ENCODE measurements around the gene IGHMBP2.

IGHMBP2 gene

GRCh38 chr11:68977781-68978625 is 74.3 kb downstream of the IGHMBP2 start:
- no peak for TF ChIP-seq CTCF (IDR thresholded peaks at IDR 0.05)
- Histone ChIP-seq H3K27me3 (peaks cover 48% of the 10 kb centered on the region), H3K27ac (no peak overlapping the region)

GRCh38 chr11:68978626-68978930 is 74.9 kb downstream of the IGHMBP2 start:
- TF ChIP-seq CTCF (IDR thresholded peaks at IDR 0.05), result no peak
- Histone ChIP-seq H3K4me3 (ENCODE audit: low read depth in 1 of 2, low read length in 1 of 2) (no peak overlapping the region), H3K27me3 (peaks cover 54% of the 10 kb centered on the region), H3K4me1 (ENCODE audit: control insufficient read depth in 1 of 2, insufficient read depth in 1 of 2, low read depth in 1 of 2, low read length in 1 of 2) (no peaks in the 10 kb centered on the region), H3K27ac (no peak overlapping the region), H3K9me3 (no peaks in the 10 kb centered on the region), H3K36me3 (no peaks in the 10 kb centered on the region)

More at GRCh38 chr11:68977781-68978625, 74.3 kb downstream of the IGHMBP2 start:
- H3K4me3 ChIP-seq (ENCODE audit: low read depth in 1 of 2, low read length in 1 of 2), result no peak overlapping the region
- no peaks in the 10 kb centered on the region for H3K4me1 ChIP-seq (ENCODE audit: control insufficient read depth in 1 of 2, insufficient read depth in 1 of 2, low read depth in 1 of 2, low read length in 1 of 2)
- H3K36me3 ChIP-seq, result no peaks in the 10 kb centered on the region
- H3K9me3 ChIP-seq, result no peaks in the 10 kb centered on the region

- no peak for TF ChIP-seq CTCF (IDR thresholded peaks at IDR 0.05)
- Histone ChIP-seq H3K4me3 (ENCODE audit: low read depth in 1 of 2, low read length in 1 of 2) (no peak overlapping the region), H3K4me1 (ENCODE audit: control insufficient read depth in 1 of 2, insufficient read depth in 1 of 2, low read depth in 1 of 2, low read length in 1 of 2) (no peaks in the 10 kb centered on the region), H3K27me3 (peaks cover 59% of the 10 kb centered on the region), H3K36me3 (no peaks in the 10 kb centered on the region), H3K9me3 (no peaks in the 10 kb centered on the region), H3K27ac (no peak overlapping the region)
Measured at GRCh38 chr11:68978931-68979594, 75.4 kb downstream of the IGHMBP2 start.

- H3K9me3 ChIP-seq, result no peaks in the 10 kb centered on the region
- peaks cover 63% of the 10 kb centered on the region for H3K27me3 ChIP-seq
- no peaks in the 10 kb centered on the region for H3K4me1 ChIP-seq (ENCODE audit: control insufficient read depth in 1 of 2, insufficient read depth in 1 of 2, low read depth in 1 of 2, low read length in 1 of 2)
- no peak for TF ChIP-seq CTCF (IDR thresholded peaks at IDR 0.05)
- no peak overlapping the region for H3K27ac ChIP-seq
- no peak overlapping the region for H3K4me3 ChIP-seq (ENCODE audit: low read depth in 1 of 2, low read length in 1 of 2)
- H3K36me3 ChIP-seq, result no peaks in the 10 kb centered on the region
Measured at GRCh38 chr11:68979931-68980775, 76.5 kb downstream of the IGHMBP2 start.

GRCh38 chr11:68980776-68981065 is 77.0 kb downstream of the IGHMBP2 start, which contains the start of gene MRGPRD:
TSS of gene MRGPRD (minus strand) at chr11:68980986. CDS start at chr11:68980986, 0 bp downstream.
- no peak within 1 kb of the TSS for H3K4me3 ChIP-seq (ENCODE audit: low read depth in 1 of 2, low read length in 1 of 2)
- peaks cover 63% of the 10 kb centered on the region for H3K27me3 ChIP-seq
- H3K27ac ChIP-seq, result no peak within 1 kb of the TSS
- no peaks in the 10 kb centered on the region for H3K36me3 ChIP-seq
- no peaks in the 10 kb centered on the region for H3K4me1 ChIP-seq (ENCODE audit: control insufficient read depth in 1 of 2, insufficient read depth in 1 of 2, low read depth in 1 of 2, low read length in 1 of 2)
- TF ChIP-seq CTCF (IDR thresholded peaks at IDR 0.05), result no peak
- H3K9me3 ChIP-seq, result no peaks in the 10 kb centered on the region

All from neutrophil (primary cell).